HEK293 (cell line): ENCODE data around the gene PLEKHA7.

Source experiments
- CTCF ChIP-seq: fragments of 450-650 bp; formaldehyde crosslinking; IDR thresholded peaks from 2 replicates; pipeline ENCODE4 v1.5.1; 2016; ENCODE audit warnings: missing biosample characterization, missing genetic modification characterization
- ELK4 ChIP-seq: IDR thresholded peaks from 2 replicates; pipeline ENCODE4 v1.6.1; 2011; ENCODE audit warnings: mild to moderate bottlenecking, low read depth, low read length, borderline replicate concordance
- PRDM4 ChIP-seq: fragments of 450-650 bp; formaldehyde crosslinking; IDR thresholded peaks from 2 replicates; pipeline ENCODE4 v1.5.1; 2017; ENCODE audit warnings: missing biosample characterization, missing genetic modification characterization
- ZBTB21 ChIP-seq: fragments of 450-650 bp; formaldehyde crosslinking; IDR thresholded peaks from 2 replicates; pipeline ENCODE4 v1.5.1; 2017; ENCODE audit warnings: missing biosample characterization, missing genetic modification characterization
- ZEB2 ChIP-seq: fragments of 450-650 bp; formaldehyde crosslinking; IDR thresholded peaks from 2 replicates; pipeline ENCODE4 v1.5.1; 2016; ENCODE audit warnings: missing biosample characterization, missing genetic modification characterization
- ZNF140 ChIP-seq: fragments of 450-650 bp; formaldehyde crosslinking; IDR thresholded peaks from 2 replicates; pipeline ENCODE4 v1.5.1; 2016; ENCODE audit warnings: missing biosample characterization, missing genetic modification characterization
- ZNF488 ChIP-seq: fragments of 450-650 bp; formaldehyde crosslinking; IDR thresholded peaks from 2 replicates; pipeline ENCODE4 v1.5.1; 2016; ENCODE audit warnings: missing biosample characterization, missing genetic modification characterization
- ZNF639 ChIP-seq: fragments of 450-650 bp; formaldehyde crosslinking; IDR thresholded peaks from 2 replicates; pipeline ENCODE4 v1.5.1; 2016; ENCODE audit warnings: missing biosample characterization, missing genetic modification characterization
- ZNF658 ChIP-seq: fragments of 450-650 bp; formaldehyde crosslinking; IDR thresholded peaks from 2 replicates; pipeline ENCODE4; 2016; ENCODE audit warnings: missing biosample characterization, missing genetic modification characterization
- ZNF707 ChIP-seq: fragments of 450-650 bp; formaldehyde crosslinking; IDR thresholded peaks from 2 replicates; pipeline ENCODE4 v1.5.1; 2016; ENCODE audit warnings: missing biosample characterization, missing genetic modification characterization

- TF ChIP-seq ZNF140 (tag by site-specific recombination) (no peak), ZNF658 (no peak), ZNF707 (no peak), ZNF639 (no peak), ZNF488 (tag by site-specific recombination) (no peak), CTCF (no peak), ELK4 (no peak), ZEB2 (tag by site-specific recombination) (no peak), PRDM4 (tag by site-specific recombination) (no peak), ZBTB21 (no peak)
Observed at GRCh38 chr11:16817351-16817750, 196.9 kb downstream of the PLEKHA7 start.
